ENCODE measurements around the gene SRBD1. TPM values are rescaled to one million over a fixed set of nuclear protein-coding genes. Genes with fewer than 3 reads are reported as not detected.
A peak's percentile ranks its signal among the peaks of the same experiment; 100 is the strongest.

SRBD1 gene, protein sequence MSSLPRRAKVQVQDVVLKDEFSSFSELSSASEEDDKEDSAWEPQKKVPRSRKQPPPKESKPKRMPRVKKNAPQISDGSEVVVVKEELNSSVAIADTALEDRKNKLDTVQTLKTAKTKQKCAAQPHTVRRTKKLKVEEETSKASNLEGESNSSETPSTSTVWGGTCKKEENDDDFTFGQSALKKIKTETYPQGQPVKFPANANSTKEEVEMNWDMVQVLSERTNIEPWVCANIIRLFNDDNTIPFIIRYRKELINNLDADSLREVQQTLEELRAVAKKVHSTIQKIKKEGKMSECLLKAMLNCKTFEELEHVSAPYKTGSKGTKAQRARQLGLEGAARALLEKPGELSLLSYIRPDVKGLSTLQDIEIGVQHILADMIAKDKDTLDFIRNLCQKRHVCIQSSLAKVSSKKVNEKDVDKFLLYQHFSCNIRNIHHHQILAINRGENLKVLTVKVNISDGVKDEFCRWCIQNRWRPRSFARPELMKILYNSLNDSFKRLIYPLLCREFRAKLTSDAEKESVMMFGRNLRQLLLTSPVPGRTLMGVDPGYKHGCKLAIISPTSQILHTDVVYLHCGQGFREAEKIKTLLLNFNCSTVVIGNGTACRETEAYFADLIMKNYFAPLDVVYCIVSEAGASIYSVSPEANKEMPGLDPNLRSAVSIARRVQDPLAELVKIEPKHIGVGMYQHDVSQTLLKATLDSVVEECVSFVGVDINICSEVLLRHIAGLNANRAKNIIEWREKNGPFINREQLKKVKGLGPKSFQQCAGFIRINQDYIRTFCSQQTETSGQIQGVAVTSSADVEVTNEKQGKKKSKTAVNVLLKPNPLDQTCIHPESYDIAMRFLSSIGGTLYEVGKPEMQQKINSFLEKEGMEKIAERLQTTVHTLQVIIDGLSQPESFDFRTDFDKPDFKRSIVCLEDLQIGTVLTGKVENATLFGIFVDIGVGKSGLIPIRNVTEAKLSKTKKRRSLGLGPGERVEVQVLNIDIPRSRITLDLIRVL
- 10 to 100 TPM; 13.5 to 36.2 (median 26.8) TPM for total RNA-seq

DNA sequence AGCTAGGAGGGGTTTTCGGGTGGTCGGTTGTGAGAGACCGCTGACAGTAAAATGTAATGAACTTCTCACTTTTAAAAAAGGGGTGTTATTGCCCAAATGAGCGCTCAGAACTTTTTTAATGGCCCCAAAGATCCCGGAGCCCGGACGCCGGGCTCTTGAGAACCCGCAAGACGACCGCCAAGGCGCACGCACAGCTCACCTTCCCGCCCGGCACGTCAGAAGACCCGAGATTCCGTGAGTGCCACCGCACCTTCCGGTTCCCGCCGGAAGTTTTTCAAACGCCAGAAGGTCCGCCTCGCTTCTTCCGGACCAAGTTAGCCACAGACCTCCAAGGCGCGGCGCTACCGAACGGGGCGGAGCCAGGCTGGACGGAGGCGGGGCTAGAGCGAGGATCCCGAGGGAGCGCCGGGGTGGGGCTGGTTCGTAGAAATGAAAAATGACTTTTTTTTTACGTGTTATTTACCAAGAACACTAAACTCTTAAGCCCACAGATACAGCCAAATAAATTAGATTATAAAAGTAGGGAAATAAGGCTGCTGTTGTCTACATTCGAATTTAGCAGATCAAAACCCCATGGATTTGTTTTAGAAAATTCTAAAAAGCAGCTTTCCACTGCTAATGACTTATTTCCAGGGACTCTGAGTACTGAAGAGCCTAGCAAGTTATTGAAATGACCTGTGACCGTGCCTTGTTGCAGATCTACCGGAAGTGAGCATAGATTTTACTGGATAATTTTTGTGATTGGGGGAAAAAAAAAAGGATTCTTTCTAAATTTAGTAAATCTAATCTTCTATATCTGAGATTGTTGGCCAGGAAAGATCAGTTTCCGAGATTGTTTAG, at the start of gene SRBD1:
TSS of gene SRBD1 (minus strand) at position 248 of the 840 bp plus-strand sequence. CDS start 5,826 bp downstream, outside the sequence.
- Histone ChIP-seq H3K9me3 (no peaks in the 10 kb centered on the region), H3K27me3 (no peaks in the 10 kb centered on the region), H3K36me3 (no peaks in the 10 kb centered on the region), H3K4me3 (peak within 1 kb of the TSS; percentile 58 to 94 (median 76)), H3K4me1 (peaks cover 0 to 20% (median 11%) of the 10 kb centered on the region in 4 donors), H3K27ac (peak within 1 kb of the TSS; percentile 92 to 97 (median 93))
- DNase-seq, result peak; percentile 98
- TF ChIP-seq POLR2A (IDR thresholded peaks at IDR 0.05) (peak; percentile 54), EP300 (IDR thresholded peaks at IDR 0.05; ENCODE audit: low read depth) (no peak), POLR2AphosphoS5 (IDR thresholded peaks at IDR 0.05) (peak; percentile 66 to 84 (median 72))
- TF ChIP-seq, protein P1, sequence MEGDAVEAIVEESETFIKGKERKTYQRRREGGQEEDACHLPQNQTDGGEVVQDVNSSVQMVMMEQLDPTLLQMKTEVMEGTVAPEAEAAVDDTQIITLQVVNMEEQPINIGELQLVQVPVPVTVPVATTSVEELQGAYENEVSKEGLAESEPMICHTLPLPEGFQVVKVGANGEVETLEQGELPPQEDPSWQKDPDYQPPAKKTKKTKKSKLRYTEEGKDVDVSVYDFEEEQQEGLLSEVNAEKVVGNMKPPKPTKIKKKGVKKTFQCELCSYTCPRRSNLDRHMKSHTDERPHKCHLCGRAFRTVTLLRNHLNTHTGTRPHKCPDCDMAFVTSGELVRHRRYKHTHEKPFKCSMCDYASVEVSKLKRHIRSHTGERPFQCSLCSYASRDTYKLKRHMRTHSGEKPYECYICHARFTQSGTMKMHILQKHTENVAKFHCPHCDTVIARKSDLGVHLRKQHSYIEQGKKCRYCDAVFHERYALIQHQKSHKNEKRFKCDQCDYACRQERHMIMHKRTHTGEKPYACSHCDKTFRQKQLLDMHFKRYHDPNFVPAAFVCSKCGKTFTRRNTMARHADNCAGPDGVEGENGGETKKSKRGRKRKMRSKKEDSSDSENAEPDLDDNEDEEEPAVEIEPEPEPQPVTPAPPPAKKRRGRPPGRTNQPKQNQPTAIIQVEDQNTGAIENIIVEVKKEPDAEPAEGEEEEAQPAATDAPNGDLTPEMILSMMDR (IDR thresholded peaks at IDR 0.05), result peak in 1 of 5 experiments; percentile 25
- WGBS, 2 donors (ENCODE audit: low coverage in 1 of 2), result 3 to 32% methylated on average over 2 to 44 of the region's 44 CpGs
- intact Hi-C loops (cut with DNase I; ENCODE audit: low total_unique reads), result no loop called here
- in situ Hi-C loops (cut with MboI; ENCODE audit: low pct_ligation_motif_present in 1 of 4, low pct_unique_long_range_greater_than_20kb in 1 of 4, low sequenced_read_pairs in 3 of 4), result no loop called here

DNA sequence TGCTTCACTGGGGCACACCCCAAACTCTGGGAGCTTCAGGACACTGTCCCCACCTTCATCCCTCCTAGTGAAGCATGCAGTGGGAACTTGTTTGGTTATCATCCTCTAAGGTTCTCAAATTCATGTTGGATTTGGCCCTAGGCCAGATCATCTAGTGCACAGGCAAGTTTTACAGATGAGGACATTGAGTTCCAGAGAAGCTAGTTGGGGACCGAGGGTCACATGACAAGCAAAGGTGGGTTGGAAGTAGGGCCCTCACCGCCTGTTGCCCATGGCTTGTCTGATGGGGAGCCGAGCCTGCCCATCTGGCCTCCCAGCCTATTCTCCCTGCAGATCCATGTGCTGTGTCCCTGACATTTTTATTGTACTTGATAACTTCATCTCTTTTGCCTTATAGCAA, 43.2 kb upstream of the SRBD1 start:
- Histone ChIP-seq H3K4me1 (peaks cover 6 to 23% (median 15%) of the 10 kb centered on the region in 4 donors), H3K27ac (no peak overlapping the region), H3K36me3 (no peaks in the 10 kb centered on the region), H3K27me3 (no peaks in the 10 kb centered on the region), H3K9me3 (no peaks in the 10 kb centered on the region), H3K4me3 (no peak overlapping the region)
- intact Hi-C loops (cut with DNase I; ENCODE audit: low total_unique reads) (no loop called here), in situ Hi-C loops (cut with MboI; ENCODE audit: low pct_ligation_motif_present in 1 of 4, low pct_unique_long_range_greater_than_20kb in 1 of 4, low sequenced_read_pairs in 3 of 4) (no loop called here)
- TF ChIP-seq, protein P1 (IDR thresholded peaks at IDR 0.05), result no peak
- TF ChIP-seq POLR2AphosphoS5 (IDR thresholded peaks at IDR 0.05) (no peak), EP300 (IDR thresholded peaks at IDR 0.05; ENCODE audit: low read depth) (no peak), POLR2A (IDR thresholded peaks at IDR 0.05) (no peak)
- DNase-seq, result no peak
- 93% methylated on average over 3 of the region's 3 CpGs; no CpG with 5 or more reads in 1 of the 2 donors for WGBS, 2 donors (ENCODE audit: low coverage in 1 of 2)

DNA sequence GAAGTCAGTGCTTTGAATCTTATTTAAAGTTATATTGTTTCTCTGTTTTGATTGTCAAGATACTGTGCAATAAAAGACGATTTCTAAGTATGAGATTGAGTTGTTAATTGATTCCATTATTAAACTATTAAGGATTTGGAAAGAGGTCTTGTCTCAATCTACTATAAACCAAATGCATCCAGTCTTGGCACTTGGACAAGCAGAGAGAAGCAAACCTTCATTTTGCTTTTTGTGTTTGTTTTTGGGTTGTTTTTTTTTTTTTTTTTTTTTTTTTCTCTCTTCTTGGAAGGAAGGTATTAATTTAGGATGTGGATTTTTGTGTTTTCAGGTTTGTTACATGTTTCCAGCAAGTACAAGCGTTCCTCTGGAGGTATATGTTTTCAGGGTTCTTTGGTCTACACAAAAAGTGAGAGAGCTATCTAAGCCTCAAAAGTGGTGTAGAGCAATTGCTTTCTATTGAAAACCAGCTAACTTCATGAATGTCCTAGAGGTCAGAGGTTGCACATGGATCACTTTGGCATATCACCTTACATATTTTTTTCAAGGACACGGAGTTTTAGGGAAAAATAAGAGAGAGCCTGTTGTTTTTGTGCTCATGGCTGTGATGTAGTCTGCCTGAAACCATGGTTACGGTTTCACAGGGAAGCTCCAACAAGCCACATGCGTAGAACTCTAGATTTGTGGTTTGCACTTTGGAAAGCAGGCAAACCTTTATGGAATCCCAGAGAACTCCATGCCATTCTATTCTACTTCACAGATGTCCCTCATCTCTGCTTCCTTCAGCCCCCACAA, 42.3 kb upstream of the SRBD1 start:
- no peaks in the 10 kb centered on the region for H3K27me3 ChIP-seq
- intact Hi-C loops (cut with DNase I; ENCODE audit: low total_unique reads), result no loop called here
- WGBS, 2 donors (ENCODE audit: low coverage in 1 of 2), result 71 to 75% methylated on average over 3 to 5 of the region's 5 CpGs
- peak overlapping the region in 2 of 4 donors; percentile 98 to 100 for H3K27ac ChIP-seq
- TF ChIP-seq EP300 (IDR thresholded peaks at IDR 0.05; ENCODE audit: low read depth) (no peak), POLR2A (IDR thresholded peaks at IDR 0.05) (no peak), POLR2AphosphoS5 (IDR thresholded peaks at IDR 0.05) (no peak)
- TF ChIP-seq, protein P1 (IDR thresholded peaks at IDR 0.05), result no peak
- H3K36me3 ChIP-seq, result no peaks in the 10 kb centered on the region
- peaks cover 10 to 33% (median 24%) of the 10 kb centered on the region in 4 donors for H3K4me1 ChIP-seq
- no peak for DNase-seq
- H3K9me3 ChIP-seq, result no peaks in the 10 kb centered on the region
- in situ Hi-C loops (cut with MboI; ENCODE audit: low pct_ligation_motif_present in 1 of 4, low pct_unique_long_range_greater_than_20kb in 1 of 4, low sequenced_read_pairs in 3 of 4), result no loop called here
- H3K4me3 ChIP-seq, result peak overlapping the region in 3 of 4 donors; percentile 81 to 96 (median 87)

Data from transverse colon (tissue), 4 donors.